ENCODE results near the gene SGSM2.

The SGSM2 gene

DNA sequence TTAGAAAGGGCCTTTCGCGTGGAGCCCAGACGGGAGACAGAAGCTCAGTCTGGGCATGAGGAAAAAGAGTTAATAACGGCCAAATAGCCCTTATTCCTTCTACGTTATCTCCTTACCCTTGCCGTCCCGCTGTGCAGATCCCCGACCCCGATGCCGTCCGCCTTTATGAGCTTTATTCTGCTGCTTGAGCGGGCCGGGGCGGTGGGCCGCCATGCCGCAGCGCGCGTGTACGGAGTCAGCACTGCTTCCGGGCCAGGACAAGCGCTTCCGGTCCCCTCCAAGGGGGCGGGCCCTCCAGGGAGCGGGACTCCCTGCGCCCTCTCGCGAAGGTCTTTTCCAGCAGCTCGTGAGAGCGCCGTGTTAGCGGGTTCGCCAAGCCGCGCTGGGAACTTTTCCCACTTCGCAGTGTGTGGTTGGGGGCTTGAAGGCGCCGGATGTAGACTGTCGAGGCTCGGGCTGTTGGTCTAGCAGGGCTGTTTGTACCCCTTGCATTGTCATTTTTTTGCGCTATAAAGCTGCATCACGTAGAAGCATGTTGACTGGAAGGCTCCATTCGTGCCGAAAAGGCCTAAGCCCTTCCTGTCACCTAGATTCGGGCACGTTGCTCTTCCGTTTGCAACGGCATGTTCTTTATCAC lies 968 bp upstream of the SGSM2 start, which contains the start of gene TSR1:
Gene TSR1 (minus strand): TSS at position 243 of the 637 bp plus-strand sequence. CDS start 30 bp downstream, at position 213.
- DNase-seq (ENCODE audit: low spot score): peak; percentile 95

DNA sequence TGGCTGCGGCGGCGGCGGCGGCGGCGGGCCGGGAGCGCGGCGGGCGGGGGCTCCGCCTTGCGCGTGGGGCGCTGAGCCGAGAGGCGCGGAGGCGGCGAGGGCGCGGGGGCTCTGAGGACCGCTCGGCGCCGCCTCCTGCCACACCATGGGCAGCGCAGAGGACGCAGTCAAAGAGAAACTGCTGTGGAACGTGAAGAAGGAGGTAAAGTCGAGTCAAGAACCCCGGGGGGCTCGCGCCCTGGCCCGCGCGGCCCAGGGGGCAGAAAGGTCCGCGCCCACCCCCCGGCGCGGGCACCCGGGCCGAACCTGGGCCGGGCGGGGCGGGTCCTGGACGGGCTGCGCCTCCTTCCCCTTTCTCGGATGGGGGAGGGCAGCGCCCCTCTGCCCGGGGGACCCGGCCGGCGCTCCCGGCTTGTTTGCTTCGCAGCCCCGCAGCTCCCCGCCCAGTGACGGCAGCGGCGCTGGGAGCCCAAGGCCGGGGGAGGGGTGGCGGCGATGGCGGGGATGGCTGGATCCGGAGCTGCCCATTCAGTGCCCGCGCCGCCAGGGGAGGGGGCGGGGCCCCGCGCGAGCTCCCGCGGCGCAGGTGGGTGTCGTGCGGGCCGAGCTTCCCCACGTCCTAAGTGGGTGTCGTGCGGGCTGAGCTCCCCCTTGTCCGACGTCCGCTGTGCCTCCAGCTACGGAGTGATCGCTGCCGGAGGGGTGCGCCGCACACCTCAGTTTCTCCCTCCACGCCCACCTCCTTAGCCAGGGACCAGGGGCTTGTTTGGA lies 428 bp downstream of the SGSM2 start:
- peak; percentile 49 for DNase-seq (ENCODE audit: low spot score)

DNA sequence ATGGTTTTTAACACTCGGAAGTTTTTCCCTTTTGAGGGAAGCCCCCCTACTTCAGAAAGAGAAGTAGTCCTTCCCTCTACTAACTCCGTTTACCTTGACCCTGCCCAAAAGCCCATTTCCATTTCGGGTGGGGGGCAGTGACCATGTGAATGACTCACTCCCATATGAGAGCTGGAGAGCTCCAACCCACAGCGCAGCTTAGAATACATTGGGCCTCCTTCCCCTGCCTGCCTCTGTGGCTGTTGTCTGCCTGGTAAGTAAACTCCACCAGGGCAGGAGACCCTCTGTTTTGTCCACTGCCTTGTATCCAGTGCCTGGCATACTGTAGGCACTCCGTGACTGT lies 985 bp downstream of the SGSM2 start:
- no peak for DNase-seq (ENCODE audit: low spot score)

DNA sequence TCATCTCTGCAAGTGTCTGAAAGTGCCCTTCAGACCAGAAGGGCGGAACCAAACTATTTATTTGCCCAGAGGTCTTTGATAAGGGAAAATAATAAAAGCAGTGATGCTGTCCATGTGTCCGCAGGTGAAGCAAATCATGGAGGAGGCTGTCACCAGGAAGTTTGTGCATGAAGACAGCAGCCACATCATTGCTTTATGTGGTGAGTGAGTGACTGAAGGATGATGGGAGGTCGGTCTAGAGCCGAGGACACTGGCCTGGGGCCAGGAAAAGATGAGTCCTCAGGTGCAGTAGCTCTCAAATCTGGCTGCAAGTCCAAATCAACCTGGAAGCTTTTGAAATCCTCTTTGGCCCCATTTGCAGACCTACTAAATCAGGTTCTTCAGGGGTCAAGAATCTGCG lies 6.1 kb downstream of the SGSM2 start:
- no peak for DNase-seq (ENCODE audit: low spot score)

DNA sequence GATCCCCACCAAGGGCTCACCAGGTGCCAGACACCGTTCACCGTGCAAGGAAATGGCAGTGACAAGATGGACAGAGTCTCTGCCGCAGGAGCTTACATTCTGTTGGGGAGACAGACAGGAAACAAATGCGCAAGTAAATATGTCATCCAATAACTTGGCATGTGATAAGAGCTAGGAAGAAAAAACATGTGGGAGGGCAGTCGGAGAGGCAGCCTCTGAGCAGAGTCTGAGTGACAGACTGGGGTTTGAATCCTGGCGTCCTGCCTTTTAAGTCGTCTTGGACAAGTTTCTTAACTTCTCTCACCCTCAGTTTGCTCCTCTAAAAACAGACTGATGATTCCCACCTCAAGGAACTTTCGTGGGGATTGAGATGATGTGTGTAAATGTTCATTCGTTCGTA lies 7.2 kb downstream of the SGSM2 start:
- DNase-seq (ENCODE audit: low spot score): no peak

DNA sequence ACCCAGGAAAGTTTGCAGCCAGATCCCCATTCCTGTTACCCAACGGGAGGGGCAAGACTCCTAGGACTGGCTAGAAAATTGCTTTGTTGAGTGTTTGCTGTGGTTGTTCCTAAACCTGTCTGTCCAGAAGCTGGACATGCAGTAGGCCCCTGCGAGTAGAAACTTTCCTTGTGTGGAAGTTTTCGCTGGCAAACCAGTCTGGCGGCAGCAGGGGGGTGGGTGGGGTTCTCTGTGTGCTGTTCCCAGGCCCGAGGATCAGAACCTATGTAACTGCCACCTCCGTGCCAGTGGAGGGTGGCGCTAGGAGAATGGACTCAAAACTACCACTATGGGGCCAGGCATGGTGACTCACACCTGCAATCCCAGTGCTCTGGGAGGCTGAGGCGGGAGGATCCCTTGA lies 9.2 kb downstream of the SGSM2 start:
- DNase-seq (ENCODE audit: low spot score): no peak

DNA sequence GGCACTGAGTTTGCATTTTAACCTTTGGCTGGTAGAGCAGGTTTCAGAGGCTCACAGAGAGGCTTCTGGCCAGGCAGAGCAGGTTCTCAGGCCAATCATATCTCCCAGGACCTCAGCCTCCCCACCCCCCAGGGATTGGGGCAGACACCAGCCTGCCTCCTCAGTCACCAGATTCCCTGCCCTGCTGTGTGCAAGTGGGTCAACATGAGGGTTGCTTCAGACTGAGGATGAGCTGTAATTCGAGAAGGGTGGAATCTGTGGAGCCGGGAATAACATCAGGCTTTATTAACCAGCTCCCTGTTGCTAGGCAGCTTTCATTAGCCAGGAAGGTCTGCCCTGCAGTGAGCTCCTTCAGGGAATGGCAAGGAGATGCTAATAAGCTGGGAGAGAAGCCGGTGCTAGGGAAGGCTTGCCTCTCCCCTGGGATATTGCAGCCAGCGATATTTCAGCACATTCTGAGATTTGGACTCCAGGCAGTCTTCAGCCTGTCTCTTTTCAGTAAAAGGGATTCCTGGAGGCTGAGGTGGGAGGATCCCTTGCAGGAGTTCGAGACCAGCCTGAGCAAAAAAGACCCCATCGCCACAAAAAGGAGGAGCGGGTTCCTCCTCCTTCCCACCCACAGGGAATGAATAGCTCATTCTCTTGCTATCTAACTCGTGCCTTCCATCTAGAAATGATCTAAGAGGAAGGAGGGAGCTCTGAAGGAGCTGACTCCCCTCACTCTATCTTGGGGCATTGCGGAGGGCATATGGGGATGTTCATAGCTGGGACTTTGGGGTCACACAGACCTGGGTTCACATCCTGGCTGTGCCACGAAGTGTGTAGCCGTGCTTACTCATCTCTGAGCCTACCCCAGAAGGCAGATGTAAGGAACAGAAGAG lies 10.7 kb downstream of the SGSM2 start:
- DNase-seq (ENCODE audit: low spot score): peak; percentile 77

DNA sequence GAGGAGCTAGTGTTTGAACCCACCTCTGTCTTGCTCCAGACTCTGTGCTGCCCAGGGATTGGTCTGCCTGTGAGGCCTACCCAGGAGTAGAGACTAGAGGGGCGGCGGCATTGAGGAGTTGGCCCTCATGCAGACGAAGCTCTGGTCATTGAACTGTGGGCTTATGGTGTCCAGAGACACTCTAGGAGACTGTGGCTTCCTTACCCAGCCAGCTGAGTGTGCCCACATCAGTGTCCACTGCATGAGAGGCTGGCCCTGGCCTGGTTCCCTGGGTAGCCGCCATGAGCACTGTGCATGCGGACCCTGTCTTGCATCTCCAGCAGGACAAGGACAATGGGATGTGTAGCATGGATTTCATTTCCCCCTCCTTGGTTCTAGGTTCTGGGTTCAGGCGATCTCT lies 14.0 kb downstream of the SGSM2 start:
- no peak for DNase-seq (ENCODE audit: low spot score)

DNA sequence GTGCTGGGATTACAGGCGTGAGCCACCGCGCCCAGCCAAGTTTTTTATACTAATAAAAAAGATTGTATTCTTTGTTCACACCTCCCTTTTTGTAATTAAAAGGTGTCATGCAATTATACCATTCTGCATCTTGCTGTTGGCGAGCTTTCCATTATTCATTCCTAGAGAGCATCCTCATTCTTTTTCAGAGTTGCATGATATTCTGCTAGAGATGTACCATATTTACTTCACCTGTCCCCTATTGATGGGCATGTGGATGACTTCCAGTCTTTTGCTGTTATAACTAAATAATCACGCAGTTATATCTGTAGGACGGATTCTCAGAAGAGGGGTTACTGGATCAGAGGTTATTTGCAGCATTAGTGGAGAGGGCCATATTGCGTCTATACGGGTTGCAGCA lies 17.0 kb downstream of the SGSM2 start:
- no peak for DNase-seq (ENCODE audit: low spot score)

DNA sequence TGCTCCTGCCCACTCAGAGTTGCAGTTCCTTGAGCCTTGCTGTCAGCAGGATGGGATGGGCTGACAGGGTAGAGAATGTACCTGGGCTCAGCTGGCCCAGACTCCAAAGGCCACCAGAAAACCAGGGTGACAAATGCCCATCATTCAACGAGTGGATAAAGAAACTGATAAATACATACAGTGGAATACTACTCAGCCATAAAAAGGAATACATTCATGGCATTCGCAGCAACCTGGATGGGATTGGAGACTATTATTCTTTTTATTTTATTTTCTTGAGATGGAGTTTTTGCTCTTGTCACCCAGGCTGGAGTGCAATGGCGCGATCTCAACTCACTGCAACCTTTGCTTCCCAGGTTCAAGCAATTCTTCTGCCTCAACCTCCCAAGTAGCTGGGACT lies 19.9 kb downstream of the SGSM2 start:
- DNase-seq (ENCODE audit: low spot score): no peak

DNA sequence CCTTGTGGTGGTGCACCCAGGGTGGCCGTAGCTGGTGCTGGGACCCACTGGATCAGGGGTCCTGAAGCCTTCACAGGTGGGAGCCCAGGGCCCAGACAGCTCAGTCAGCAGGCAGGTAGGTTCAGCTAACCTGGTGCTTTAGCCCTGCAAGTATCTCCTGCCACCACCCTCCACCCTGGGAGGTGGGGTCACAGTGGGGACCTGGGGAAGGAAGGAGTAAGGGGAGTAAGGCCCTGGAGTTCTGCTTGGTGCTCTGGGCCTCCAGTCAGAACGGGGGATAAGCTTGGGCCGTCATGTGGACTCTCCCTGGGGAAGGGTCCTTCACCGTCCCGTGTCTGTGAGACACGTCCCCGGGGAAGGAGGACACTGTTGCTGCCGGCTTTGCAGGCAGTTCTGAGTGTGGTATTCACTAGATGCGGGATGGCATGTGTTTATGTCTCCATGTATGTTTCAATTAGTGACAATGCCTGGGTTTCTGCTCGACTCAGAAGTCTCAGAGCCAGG lies 20.7 kb downstream of the SGSM2 start:
- no peak for DNase-seq (ENCODE audit: low spot score)

DNA sequence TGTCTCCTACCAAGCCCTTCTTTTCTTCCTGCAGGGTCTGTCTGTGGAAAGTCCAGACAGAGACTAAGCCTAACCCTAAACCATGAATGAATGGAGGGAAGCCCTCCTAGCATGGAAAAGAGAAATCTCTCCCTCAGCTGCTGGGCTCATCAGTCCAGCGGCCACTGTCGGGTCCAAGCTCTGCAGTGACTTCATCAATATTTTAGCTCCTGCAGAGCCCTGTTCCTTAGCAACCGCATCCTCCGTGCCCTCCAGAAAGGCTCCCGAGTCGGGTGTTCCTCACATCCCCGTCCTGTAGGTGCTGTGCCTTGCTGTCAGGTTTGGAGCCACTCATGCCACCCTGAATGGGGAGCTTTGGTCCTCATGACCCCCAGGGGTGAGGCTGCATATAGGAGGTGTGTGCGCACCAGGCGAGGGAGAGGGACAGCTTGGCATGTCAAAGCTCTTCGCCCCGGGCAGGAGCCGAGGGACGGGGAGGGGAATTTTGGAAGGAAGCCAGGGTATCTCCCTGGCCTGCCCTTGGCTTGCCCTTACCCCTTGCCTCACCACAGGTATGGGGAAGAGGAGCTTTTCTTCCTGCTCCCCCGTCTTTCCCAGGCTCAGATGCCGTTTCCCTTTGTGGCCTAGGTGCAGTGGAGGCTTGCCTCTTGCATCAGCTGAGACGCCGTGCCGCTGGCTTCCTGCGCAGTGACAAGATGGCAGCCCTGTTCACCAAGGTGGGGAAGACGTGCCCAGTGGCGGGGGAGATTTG lies 23.9 kb downstream of the SGSM2 start:
- no peak for DNase-seq (ENCODE audit: low spot score)

DNA sequence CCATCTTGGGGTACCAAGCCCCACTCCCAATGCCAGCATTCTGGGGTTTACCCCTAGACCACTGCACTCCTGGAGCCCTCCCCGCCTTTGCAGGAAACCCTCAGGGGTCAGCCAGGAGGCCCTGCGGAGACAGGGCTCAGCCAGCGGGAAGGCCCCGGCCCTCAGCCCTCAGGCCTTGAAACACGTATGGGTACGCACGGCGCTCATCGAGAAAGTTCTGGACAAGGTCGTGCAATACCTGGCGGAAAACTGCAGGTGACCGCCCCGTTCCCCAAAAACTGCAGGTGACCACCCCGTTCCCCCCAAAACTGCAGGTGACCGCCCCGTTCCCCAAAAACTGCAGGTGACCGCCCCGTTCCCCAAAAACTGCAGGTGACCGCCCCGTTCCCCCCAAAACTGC lies 24.7 kb downstream of the SGSM2 start:
- DNase-seq (ENCODE audit: low spot score): no peak

DNA sequence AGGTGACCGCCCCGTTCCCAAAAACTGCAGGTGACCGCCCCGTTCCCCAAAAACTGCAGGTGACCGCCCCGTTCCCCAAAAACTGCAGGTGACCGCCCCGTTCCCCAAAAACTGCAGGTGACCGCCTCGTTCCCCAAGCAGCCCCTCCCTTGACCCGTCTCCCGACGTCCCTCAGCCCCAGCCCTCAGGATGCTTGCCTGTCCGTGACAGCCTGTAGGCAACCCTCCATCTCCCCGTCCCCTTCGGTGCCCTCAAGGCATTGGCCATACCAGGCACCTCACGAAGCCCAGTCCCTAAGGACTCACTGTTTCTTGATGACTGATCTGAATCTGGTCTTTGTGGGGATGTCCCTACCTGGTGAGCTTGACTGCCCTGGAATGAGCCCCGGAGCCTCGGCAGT lies 25.1 kb downstream of the SGSM2 start:
- DNase-seq (ENCODE audit: low spot score): no peak

DNA sequence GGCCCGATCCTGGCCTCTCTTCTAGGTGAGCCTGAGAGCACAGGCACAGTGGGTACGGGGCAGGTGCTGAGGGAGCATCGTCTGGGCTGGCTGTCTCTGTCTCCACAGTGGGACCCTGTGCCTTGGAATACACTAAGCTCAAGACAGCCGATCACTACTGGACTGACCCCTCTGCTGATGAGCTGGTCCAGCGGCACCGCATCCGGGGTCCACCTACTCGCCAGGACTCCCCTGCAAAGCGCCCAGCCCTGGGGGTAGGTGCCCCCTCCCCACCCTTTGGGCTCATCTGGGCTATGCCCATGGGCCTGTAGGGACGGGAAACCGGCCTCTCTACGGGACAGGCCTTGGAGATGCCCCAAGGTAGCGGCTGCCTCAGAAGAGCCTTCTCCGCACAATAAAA lies 25.6 kb downstream of the SGSM2 start:
- DNase-seq (ENCODE audit: low spot score): no peak

DNA sequence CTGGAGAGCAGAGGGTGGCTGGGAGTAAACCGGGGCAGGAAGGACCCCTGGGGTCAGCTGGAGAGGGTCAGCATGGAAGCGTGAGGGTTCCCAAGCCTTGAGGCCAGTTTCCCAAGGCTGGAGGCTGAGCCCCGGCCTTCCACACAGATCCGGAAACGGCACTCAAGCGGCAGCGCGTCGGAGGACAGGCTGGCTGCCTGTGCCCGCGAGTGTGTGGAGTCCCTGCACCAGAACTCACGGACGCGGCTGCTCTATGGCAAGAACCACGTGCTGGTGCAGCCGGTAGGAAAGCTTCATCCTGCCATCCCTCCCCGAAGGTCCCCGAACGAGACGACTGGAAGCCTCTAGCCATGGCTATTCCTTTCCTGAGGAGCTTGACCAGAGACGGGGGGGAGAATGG lies 26.0 kb downstream of the SGSM2 start:
- DNase-seq (ENCODE audit: low spot score): no peak

DNA sequence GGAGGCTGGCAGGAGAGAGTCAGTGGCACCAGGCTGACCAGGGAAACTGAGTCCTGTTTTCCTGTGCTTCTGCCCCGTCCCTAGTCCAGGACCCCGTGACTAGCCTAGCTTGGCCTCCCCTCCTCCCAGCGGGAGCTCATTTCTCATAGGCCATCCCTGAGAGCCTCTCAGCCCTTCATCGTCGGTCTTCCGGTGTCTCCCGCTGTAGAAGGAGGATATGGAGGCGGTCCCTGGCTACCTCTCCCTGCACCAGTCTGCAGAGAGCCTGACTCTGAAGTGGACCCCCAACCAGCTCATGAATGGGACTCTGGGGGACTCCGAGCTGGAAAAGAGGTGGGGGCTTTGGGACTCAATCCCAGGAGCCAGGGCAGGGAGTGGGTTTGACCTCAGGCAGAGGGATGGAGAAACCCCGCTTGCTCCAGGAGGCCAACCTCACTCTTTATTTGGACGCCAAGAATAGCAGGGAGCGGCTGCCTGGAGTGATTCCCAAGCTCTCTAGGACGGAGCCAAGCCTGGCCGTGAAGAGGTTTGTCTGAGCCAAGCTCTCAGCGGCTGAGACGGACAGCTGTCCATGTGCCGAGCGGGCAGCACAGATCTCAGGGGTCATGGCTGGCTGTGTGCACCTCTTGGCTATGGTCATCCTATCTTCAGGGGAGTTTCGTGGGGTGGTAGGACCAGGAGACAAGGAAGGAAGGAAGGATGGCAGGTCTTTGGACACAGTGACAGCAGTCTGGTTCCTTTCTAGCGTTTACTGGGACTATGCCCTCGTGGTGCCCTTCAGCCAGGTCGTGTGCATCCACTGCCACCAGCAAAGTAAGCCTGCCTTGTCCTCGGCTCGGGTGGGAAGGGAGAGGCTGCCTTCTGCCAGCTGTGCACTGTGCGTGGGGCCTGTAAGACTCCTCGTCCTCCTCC lies 26.8 kb downstream of the SGSM2 start:
- DNase-seq (ENCODE audit: low spot score): peak; percentile 55

DNA sequence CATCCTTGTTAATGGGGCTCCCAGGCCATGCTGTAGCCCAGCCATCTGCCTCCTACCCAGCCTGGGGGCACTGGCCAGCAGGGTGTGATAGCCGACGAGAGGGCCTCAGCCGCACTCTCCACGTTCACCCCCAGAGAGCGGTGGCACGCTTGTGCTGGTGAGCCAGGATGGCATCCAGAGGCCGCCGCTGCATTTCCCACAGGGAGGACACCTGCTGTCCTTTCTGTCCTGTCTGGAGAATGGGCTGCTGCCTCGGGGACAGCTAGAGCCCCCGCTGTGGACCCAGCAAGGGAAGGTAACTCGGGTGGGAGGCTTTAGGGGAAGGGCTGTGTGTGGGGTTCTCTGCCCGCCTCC lies 27.4 kb downstream of the SGSM2 start:
- DNase-seq (ENCODE audit: low spot score): no peak

DNA sequence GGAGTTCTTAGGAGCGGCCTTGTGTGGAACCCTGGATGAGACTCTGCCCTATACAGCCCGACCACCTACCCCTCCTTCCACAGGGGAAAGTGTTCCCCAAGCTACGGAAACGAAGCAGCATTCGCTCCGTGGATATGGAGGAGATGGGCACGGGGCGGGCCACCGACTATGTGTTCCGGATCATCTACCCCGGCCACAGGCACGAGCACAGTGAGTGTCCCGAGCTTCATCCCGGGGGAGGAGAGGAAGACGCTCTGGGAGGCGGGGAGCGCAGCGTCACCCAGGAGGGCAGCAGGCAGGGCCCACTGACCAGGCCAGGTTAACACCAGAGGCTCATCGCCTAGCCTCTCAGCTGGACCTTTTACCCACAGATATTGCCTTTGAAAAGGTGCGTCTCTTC lies 27.8 kb downstream of the SGSM2 start:
- no peak for DNase-seq (ENCODE audit: low spot score)

DNA sequence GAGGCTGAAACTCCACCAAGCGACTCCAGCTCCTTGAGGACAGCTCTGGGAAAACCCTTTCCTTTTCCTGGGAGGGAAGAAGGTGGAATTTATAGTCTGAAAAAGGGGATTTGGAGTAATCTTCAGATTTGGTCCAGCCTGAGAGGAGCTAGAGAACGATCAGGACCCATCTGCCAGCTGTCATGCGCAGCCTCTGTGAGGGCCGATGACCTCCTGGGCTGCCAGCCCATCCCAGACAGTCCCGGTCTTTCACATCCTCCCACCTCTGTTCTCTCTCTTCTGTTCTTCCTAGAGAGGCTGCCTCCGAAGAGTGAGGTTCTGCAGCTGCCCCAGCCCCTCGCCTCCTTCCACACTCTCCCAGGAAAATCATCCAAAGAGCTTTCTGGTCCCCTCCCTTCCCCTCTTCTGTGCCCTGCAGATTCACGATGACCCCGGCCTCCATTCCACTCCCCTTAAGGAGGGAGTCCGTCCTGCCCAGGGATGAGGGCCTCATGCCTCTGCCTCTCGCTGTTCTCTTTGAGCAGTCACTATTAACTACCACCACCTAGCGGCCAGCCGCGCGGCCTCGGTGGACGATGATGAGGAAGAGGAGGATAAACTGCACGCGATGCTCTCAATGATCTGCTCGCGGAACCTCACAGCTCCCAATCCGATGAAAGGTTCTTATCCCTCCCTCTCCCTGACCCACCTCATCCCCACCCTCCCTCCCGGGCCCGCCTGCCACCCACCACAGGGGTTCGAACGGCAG lies 29.6 kb downstream of the SGSM2 start:
- DNase-seq (ENCODE audit: low spot score): no peak

Data from Ammon's horn (tissue), 1 donor.